HG03045 (cell line): ENCODE measurements around the gene FGD6.
A peak's percentile ranks its signal among the peaks of the same experiment; 100 is the strongest.
"Not testable (repeated sequence)": the region's sequence is repeated elsewhere in the genome, so short reads cannot be mapped to it uniquely, and the experiment has no call there.

ENCODE experiments used
- ATAC-seq: cut with Tn5 transposase; IDR thresholded peaks from one replicate; pipeline ENCODE4 v1.9.1; 2021; ENCODE audit warnings: mild to moderate bottlenecking, moderate library complexity; ENCODE audit not compliant: unreplicated experiment

FGD6 gene

DNA sequence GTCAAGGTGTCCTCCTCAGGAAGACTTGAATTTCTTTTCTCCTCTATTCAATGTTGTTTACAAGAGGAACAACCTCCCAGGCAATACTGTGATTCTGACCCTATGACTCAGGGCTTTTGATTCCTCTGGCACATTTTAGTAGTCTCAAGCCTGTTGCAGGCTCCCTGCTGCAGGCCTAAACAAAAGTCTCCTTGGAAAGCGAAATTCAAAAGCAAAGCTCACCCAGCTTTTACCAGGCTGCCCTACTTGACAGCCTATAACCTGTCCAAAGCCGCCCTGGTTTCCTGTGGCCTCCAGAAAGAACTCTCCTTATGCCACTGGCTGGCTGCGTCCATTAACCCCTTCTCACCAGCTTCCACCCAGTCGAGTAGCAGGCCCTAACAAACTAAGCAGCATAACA, 11.6 kb downstream of the FGD6 start:
- ATAC-seq: no peak

GRCh38 chr12:95205016-95205624, 12.1 kb downstream of the FGD6 start:
- ATAC-seq: no peak

- no peak for ATAC-seq
Observed at GRCh38 chr12:95204141-95204866, 13.0 kb downstream of the FGD6 start.

- no peak for ATAC-seq
Observed at GRCh38 chr12:95203487-95204030, 13.7 kb downstream of the FGD6 start.

- no peak for ATAC-seq
Observed at GRCh38 chr12:95202691-95203486, 14.4 kb downstream of the FGD6 start.

GRCh38 chr12:95201056-95201670, 16.1 kb downstream of the FGD6 start:
- no peak for ATAC-seq

DNA sequence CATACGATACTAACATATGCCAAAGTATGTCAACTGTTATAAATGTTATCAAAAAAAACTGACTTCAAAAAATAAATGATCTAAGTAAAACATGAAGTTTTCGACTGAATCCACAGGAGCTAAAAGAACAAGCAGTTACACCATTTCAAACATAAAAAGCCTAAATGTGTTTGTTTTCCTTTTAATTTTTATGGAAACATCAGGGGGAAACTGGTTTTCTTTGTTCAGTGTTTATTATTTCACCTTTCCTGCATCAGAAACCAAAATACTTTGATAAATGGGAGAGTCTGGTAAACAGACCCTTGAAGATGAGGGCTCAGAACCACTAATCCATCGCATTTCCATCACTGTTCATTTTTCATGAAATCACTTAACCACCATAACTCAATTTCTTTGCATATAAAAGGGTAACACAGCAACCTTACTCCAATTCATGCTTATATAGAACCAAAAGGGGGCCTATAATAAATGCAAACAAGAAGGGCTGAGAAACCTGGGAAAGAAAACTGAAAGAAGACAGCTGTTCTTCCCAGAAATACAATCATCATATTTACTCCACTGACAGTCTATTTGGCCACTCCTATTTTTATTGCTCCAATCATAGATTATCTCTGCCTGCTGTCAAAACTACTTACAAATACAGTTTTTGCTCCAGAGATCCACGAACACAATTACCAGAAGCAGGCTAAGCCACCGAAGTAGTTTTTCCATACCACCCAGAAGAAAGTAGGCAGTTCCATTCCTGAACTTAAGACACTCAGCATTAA, 17.0 kb downstream of the FGD6 start:
- ATAC-seq: no peak

DNA sequence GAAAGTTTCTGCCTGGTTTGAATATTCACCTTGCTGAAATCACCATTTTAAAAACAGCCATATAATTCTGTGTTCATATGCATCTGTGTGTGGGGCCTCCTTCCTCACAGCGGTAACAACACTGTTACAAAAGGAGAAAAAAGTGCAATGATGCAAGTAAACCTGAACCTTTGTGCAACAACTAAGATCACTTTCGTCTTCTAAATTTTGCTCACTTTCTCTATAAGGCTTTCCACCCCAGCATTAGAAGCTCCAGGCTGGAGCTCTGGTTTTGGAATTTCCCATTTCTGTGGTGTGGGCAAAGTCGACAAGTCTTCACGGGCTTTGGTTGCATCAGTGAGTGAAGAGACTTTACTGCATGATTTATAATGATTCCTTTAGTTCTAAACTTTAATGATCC, 18.4 kb downstream of the FGD6 start:
- ATAC-seq: peak; percentile 52

DNA sequence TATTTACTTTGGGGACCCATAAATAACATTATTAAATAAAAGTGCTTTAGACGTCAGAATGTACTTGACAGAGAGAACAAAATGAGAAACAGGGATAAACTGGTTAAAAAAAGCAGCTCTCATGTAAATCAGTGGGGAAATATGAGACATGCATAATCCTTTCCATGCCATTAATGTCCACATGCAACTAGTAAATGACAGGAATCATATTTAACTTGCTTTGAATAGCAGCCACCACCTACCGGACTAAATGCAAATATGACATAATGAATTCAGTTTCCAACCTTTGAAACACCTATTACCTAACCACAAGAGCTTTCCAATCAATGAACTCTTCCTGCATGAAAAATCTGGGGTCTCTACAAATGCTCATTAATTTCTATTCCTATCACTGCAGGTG, 19.6 kb downstream of the FGD6 start:
- no peak for ATAC-seq

DNA sequence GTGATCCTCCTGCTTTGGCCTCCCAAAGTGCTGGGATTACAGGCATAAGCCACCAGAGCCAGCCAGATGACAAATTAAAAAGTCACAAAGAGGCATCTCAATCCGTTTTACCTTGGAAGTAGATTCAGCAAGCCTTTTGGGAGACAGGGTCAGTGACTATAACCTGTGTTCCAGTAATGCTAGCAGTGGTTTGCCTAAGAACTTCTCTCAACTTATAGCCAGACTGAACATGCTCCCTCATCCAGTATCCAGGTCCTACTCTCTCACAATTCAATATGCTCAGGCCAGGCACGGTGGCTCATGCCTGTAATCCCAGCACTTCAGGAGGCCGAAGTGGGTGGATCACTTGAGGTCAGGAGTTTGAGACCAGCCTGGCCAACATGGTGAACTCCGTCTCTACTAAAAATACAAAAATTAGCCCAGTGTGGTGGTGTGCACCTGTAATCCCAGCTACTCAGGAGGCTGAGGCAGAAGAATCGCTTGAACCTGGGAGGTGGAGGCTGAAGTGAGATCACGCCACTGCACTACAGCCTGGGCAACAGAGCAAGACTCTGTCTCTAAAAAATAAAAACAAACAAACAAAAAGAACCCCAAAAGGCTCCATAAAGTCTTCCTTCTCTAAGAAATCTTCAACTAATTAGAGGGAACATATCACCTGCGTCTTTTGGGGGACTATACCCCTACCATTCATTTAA, 20.2 kb downstream of the FGD6 start:
- ATAC-seq: not testable (repeated sequence)

- no peak for ATAC-seq
Observed at GRCh38 chr12:95195122-95195521, 22.1 kb downstream of the FGD6 start.

- no peak for ATAC-seq
Observed at GRCh38 chr12:95193139-95193538, 24.1 kb downstream of the FGD6 start.

DNA sequence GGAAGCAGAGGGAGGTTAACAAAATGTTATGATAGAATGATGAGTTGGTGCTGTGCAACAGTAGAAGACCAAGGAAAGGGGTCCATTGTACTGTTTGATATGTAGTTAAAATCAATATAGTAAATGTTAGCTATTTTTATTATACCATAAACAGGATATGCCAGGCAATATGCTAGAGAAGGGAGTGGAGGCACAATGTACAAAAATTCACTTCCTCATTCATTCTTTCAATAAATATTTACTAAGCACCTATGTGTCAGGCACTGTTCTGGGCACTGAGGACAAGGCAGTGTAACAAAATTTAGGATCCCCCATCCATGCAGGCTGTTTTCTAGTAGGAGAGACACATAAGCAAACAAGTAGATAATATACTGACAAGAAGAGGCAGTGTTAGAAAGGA, 25.0 kb downstream of the FGD6 start:
- ATAC-seq: no peak

DNA sequence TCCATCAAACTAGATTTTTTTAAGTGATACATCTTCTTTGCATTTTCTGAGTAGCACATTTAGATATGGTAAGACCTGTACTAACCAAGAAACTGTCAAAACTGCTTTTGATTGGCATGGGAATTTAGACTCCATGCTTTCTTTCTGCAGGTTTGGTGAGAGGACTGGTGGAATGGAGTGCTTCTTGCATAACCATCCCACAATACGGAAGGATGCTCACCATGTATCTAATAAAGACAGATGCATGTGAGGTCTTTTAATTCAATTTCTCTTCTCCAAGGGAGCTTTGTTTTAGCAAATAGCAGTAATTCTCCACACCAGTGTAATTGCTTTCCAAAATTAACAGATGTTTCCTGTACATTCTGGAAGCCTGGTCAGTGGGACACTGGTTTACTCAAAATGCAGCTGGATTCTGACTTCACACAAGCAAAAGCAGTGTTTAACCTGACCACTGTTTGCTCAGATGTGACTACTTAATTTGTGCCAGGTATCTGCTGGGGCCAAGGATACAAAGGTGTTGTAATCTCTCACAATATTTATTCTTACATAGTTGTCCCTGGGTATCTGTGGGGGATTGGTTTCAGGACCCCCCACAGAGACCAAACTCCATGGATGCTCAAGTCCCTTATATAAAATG, 26.1 kb downstream of the FGD6 start:
- no peak for ATAC-seq

GRCh38 chr12:95187865-95188415, 29.3 kb downstream of the FGD6 start:
- no peak for ATAC-seq

DNA sequence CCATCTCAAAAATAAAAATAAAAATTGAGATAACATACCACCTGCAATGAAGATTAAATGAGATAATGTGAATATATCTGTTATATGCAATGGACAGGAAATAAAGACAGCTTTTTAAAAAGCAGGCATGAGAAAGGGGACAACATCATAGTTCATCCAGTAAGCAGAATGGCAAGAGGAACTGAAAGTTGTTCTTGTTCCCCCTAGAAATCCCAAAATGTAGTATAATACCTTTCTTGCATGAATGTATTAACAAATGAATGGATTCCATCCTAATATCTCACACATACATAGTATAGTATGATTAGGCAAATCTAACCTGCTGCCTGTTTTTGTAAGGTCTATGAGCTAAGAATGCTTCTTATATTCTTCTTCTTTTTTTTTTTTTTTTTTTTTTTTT, 31.4 kb downstream of the FGD6 start:
- no peak for ATAC-seq

DNA sequence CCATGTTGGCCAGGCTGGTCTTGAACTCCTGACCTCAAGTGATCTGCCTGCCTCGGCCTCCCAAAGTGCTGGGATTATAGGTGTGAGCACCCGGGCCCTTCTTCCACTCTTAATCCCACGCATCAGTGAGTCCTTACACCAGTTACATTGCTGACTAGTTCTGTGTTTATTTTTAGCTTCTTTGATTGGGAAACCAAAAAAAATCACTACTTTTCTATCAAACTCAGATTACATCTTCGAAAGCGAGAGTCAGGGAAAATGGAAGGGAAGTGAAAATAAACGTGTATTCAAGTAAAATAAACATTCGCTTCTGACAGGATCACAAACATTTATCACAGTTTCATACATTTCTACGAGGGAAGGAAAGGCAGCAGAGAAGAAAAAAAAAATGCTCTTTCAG, 32.2 kb downstream of the FGD6 start:
- no peak for ATAC-seq

DNA sequence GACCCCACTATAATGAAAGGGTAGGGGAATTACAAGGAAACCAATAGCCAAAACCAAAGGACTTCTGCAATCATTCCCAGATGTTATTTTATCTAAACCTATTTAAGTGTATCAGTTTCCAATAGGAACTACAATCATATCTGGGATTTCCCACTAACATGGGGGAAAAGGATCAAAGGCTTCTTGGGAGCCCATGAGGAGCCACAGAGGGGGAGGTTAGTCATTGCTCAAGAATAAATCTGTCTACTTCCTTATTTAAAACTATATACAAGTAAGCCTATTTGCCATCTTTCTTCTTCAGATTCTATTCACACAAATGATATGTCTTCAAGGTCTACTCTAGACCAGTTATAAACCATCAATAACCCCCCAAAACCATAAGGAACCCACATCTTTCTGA, 33.1 kb downstream of the FGD6 start:
- no peak for ATAC-seq

- ATAC-seq: no peak
Observed at GRCh38 chr12:95182868-95183415, 34.3 kb downstream of the FGD6 start.
